Transverse colon (tissue), 4 donors: Measurements from ENCODE around the gene RECK. TPM values are rescaled to one million over a fixed set of nuclear protein-coding genes. Genes with fewer than 3 reads are reported as not detected.

Experiments used
- DNase-seq: peaks from one replicate; pipeline ENCODE4 v3.0.0-alpha.2; 2019
- H3K27ac ChIP-seq, 4 donors: fragments of 200-600 bp; sonication (generic); 2 replicates each; pipeline ENCODE4 v1.5.1; 2016 to 2018; ENCODE audit warnings: inconsistent platforms in 4 of 4
- H3K27me3 ChIP-seq: fragments of 200-600 bp; sonication (generic); 2 replicates; pipeline ENCODE4 v1.5.1; 2017; ENCODE audit warnings: inconsistent platforms
- H3K36me3 ChIP-seq, 4 donors: fragments of 200-600 bp; sonication (generic); 2 replicates each; pipeline ENCODE4 v1.5.1; 2017 to 2019; ENCODE audit warnings: inconsistent platforms in 4 of 4
- H3K4me1 ChIP-seq, 4 donors: fragments of 200-600 bp; sonication (generic); 2 replicates each; pipeline ENCODE4 v1.5.1; 2017 to 2020; ENCODE audit warnings: inconsistent platforms in 4 of 4
- H3K4me3 ChIP-seq, 4 donors: fragments of 200-600 bp; sonication (generic); 1 replicate in 1 of 4; 2 replicates in 3 of 4; pipeline versions ENCODE4 v1.5.1 to v1.6.1; 2017 to 2019; ENCODE audit warnings: inconsistent platforms in 4 of 4
- H3K9me3 ChIP-seq, 2 donors: fragments of 200-600 bp; sonication (generic); 2 replicates each; pipeline ENCODE4 v1.5.1; 2017 to 2019; ENCODE audit warnings: inconsistent platforms in 2 of 2
- CTCF ChIP-seq, 5 experiments: fragments of 200-600 bp in 3 of 5; fragments of 450-650 bp in 2 of 5; sonication (generic) in 3 of 5; IDR thresholded peaks; 1 replicate in 2 of 5; 2 replicates in 3 of 5; pipeline ENCODE4 v1.5.1; 2016 to 2017; ENCODE audit warnings: antibody characterized with exemption in 5 of 5, inconsistent platforms in 3 of 5, mild to moderate bottlenecking in 2 of 5, moderate library complexity in 1 of 5
- EP300 ChIP-seq: sonication (generic); formaldehyde crosslinking; IDR thresholded peaks from one replicate; pipeline ENCODE4 v1.6.1; 2017; ENCODE audit warnings: antibody characterized with exemption, low read depth
- POLR2A ChIP-seq: fragments of 450-650 bp; IDR thresholded peaks from one replicate; pipeline ENCODE4 v1.6.1; 2016; ENCODE audit warnings: antibody characterized with exemption, mild to moderate bottlenecking, moderate library complexity
- POLR2AphosphoS5 ChIP-seq, 3 donors: sonication (generic); formaldehyde crosslinking; IDR thresholded peaks; one replicate each; pipeline ENCODE4 v1.6.1; 2016; ENCODE audit warnings: antibody characterized with exemption in 3 of 3
- WGBS, 2 donors: methylation state at CpG; one replicate each; pipeline ENCODE4 v1.1.5; 2018; ENCODE audit warnings: low coverage in 1 of 2; 5-methylcytosine and 5-hydroxymethylcytosine counted together
- in situ Hi-C, 4 donors: fragments of 200-750 bp; cut with MboI; loops; one replicate each; pipeline versions ENCODE4 v1.15.0 to v1.15.1; 2017; ENCODE audit warnings: low sequenced_read_pairs in 3 of 4, low pct_ligation_motif_present in 1 of 4, low pct_unique_long_range_greater_than_20kb in 1 of 4
- intact Hi-C: fragments of 100-400 bp; cut with DNase I; formaldehyde crosslinking; loops from one replicate; pipeline ENCODE4 v1.15.1; 2023; ENCODE audit warnings: low total_unique reads
- total RNA-seq, 4 donors: library from RNA; depleted of rRNA; stranded (reverse); fragments of >200 nt; gene quantifications; one replicate each; pipeline ENCODE4 v1.1.0, GENCODE V29; 2016

RECK gene
- total RNA-seq, 4 donors from 2014 or later, result 1.5 to 30.3 (median 6.0) TPM

- no peak for TF ChIP-seq POLR2AphosphoS5 (IDR thresholded peaks at IDR 0.05)
- no peak for TF ChIP-seq CTCF (IDR thresholded peaks at IDR 0.05)
- no peak for TF ChIP-seq POLR2A
- no peak for TF ChIP-seq EP300
- in situ Hi-C loops (loop anchor here in 1 of 4 donors (10.0 kb wide), 1 partner anchor 67 kb away; the partner anchor contains the start of gene OR2S2), intact Hi-C loops (no loop called here)
Observed at GRCh38 chr9:36021968-36022367, 14.7 kb upstream of the RECK start.

GRCh38 chr9:36023260-36024048, 13.3 kb upstream of the RECK start:
- TF ChIP-seq EP300, result no peak
- TF ChIP-seq CTCF (IDR thresholded peaks at IDR 0.05), result peak; percentile 70 to 86 (median 78)
- TF ChIP-seq POLR2A, result no peak
- TF ChIP-seq POLR2AphosphoS5 (IDR thresholded peaks at IDR 0.05), result no peak
- H3K27me3 ChIP-seq, result no peaks in the 10 kb centered on the region

More at GRCh38 chr9:36021968-36022367, 14.7 kb upstream of the RECK start:
- no peak overlapping the region for H3K4me3 ChIP-seq
- H3K4me1 ChIP-seq, result no peaks in the 10 kb centered on the region
- no peak overlapping the region for H3K27ac ChIP-seq
- no peaks in the 10 kb centered on the region for H3K36me3 ChIP-seq
- WGBS, 2 donors, result 71 to 84% methylated on average over 1 of the region's 1 CpG
- no peaks in the 10 kb centered on the region for H3K9me3 ChIP-seq
- DNase-seq, result no peak
- H3K27me3 ChIP-seq, result no peaks in the 10 kb centered on the region

GRCh38 chr9:36025746-36026145, 11.0 kb upstream of the RECK start:
- peaks cover 0 to 4% (median 0%) of the 10 kb centered on the region in 4 donors for H3K4me1 ChIP-seq
- no peak for DNase-seq
- H3K36me3 ChIP-seq, result no peaks in the 10 kb centered on the region
- no peaks in the 10 kb centered on the region for H3K27me3 ChIP-seq
- in situ Hi-C loops, result loop anchor here in 2 of 4 donors (10.0 to 25.0 kb wide), 2 partner anchors 71 to 137 kb away; partner anchors contain the start of genes CCIN (in 1 of the 2) and OR2S2 (in 1 of the 2)
- TF ChIP-seq EP300 (no peak), POLR2AphosphoS5 (IDR thresholded peaks at IDR 0.05) (no peak), CTCF (IDR thresholded peaks at IDR 0.05) (no peak), POLR2A (no peak)
- no peaks in the 10 kb centered on the region for H3K9me3 ChIP-seq
- H3K27ac ChIP-seq, result no peak overlapping the region
- 87 to 100% methylated on average over 1 to 2 of the region's 2 CpGs for WGBS, 2 donors
- intact Hi-C loops, result no loop called here
- no peak overlapping the region for H3K4me3 ChIP-seq

More at GRCh38 chr9:36023260-36024048, 13.3 kb upstream of the RECK start:
- H3K36me3 ChIP-seq, result no peaks in the 10 kb centered on the region
- DNase-seq, result peak; percentile 80
- H3K27ac ChIP-seq, result no peak overlapping the region
- no peaks in the 10 kb centered on the region for H3K4me1 ChIP-seq
- in situ Hi-C loops, result loop anchor here in 1 of 4 donors (10.0 kb wide), 1 partner anchor 69 kb away; the partner anchor contains the start of gene OR2S2
- intact Hi-C loops, result no loop called here
- WGBS, 2 donors, result 50 to 80% methylated on average over 3 to 13 of the region's 13 CpGs
- no peaks in the 10 kb centered on the region for H3K9me3 ChIP-seq
- H3K4me3 ChIP-seq, result no peak overlapping the region

GRCh38 chr9:36029202-36029601, 7.5 kb upstream of the RECK start:
- intact Hi-C loops, result no loop called here
- WGBS, 2 donors, result 67 to 79% methylated on average over 1 of the region's 1 CpG
- H3K36me3 ChIP-seq, result no peaks in the 10 kb centered on the region
- DNase-seq, result no peak
- H3K9me3 ChIP-seq, result no peaks in the 10 kb centered on the region
- H3K27ac ChIP-seq, result peak overlapping the region in 3 of 4 donors; percentile 27 to 33 (median 30)
- H3K4me3 ChIP-seq, result no peak overlapping the region
- H3K4me1 ChIP-seq, result peaks cover 0 to 4% (median 0%) of the 10 kb centered on the region in 4 donors
- TF ChIP-seq EP300, result no peak
- no peaks in the 10 kb centered on the region for H3K27me3 ChIP-seq
- in situ Hi-C loops, result loop anchor here in 2 of 4 donors (10.0 to 25.0 kb wide), 2 partner anchors 74 to 133 kb away; partner anchors contain the start of genes CCIN (in 1 of the 2) and OR2S2 (in 1 of the 2)
